SU-DHL-6 (cell line): Measurements from ENCODE around the gene PHACTR1.

Experiments used
- H2AFZ ChIP-seq: fragments of 200-600 bp; sonication (generic); 2 replicates; pipeline ENCODE4 v1.6.1; 2014; ENCODE audit warnings: low read depth, mild to moderate bottlenecking, moderate library complexity, mixed read lengths, antibody characterized with exemption, low read length; ENCODE audit not compliant: severe bottlenecking
- H3F3A ChIP-seq: fragments of 200-600 bp; shearing (Covaris generic); 2 replicates; pipeline ENCODE4 v1.6.0; 2016; ENCODE audit warnings: antibody characterized with exemption, mild to moderate bottlenecking; ENCODE audit not compliant: insufficient read depth
- H3K27ac ChIP-seq: fragments of 200-600 bp; sonication (generic); 2 replicates; pipeline ENCODE4 v1.5.1; 2016; ENCODE audit warnings: low read depth, mild to moderate bottlenecking, low read length, moderate library complexity, mixed read lengths
- H3K27me3 ChIP-seq: fragments of 200-600 bp; sonication (generic), shearing (Covaris generic); 2 replicates; pipeline ENCODE4 v1.6.0; 2014; ENCODE audit warnings: mild to moderate bottlenecking, low read length
- H3K36me3 ChIP-seq: fragments of 200-600 bp; sonication (generic); 2 replicates; pipeline ENCODE4 v1.6.1; 2014; ENCODE audit warnings: mild to moderate bottlenecking, low read length, mixed read lengths
- H3K4me2 ChIP-seq: fragments of 300-600, 200-600 bp; shearing (Covaris generic), sonication (generic); 2 replicates; pipeline ENCODE4 v1.6.0; 2014; ENCODE audit warnings: low read length, low read depth, mild to moderate bottlenecking; ENCODE audit not compliant: poor library complexity, severe bottlenecking
- H3K4me3 ChIP-seq: fragments of 200-600 bp; sonication (generic); 2 replicates; pipeline ENCODE4 v1.5.1; 2014; ENCODE audit warnings: antibody characterized with exemption, low read length, mild to moderate bottlenecking, mixed read lengths; ENCODE audit not compliant: insufficient read depth, poor library complexity, severe bottlenecking
- H3K79me2 ChIP-seq: fragments of 200-600 bp; sonication (generic); 2 replicates; pipeline ENCODE4 v1.6.1; 2014; ENCODE audit warnings: mild to moderate bottlenecking, low read length, moderate library complexity; ENCODE audit not compliant: insufficient read depth
- H3K9ac ChIP-seq: fragments of 200-600 bp; sonication (generic); 2 replicates; pipeline ENCODE4 v1.7.0; 2014; ENCODE audit warnings: mild to moderate bottlenecking, low read length
- H3K9me2 ChIP-seq: fragments of 200-600 bp; sonication (generic); replicated peaks from 2 replicates; pipeline ENCODE4 v1.6.1; 2014; ENCODE audit warnings: low read length; ENCODE audit not compliant: insufficient read depth
- H3K9me3 ChIP-seq: fragments of 200-600 bp; sonication (generic); 2 replicates; pipeline ENCODE4 v1.6.1; 2014; ENCODE audit warnings: low read length, mixed read lengths; ENCODE audit not compliant: insufficient read depth
- H4K20me1 ChIP-seq: fragments of 200-600 bp; sonication (generic); 2 replicates; pipeline ENCODE4 v1.6.1; 2014; ENCODE audit warnings: low read depth, mild to moderate bottlenecking, antibody characterized with exemption, low read length, moderate library complexity, mixed read lengths
- EZH2phosphoT487 ChIP-seq: fragments of 200-600 bp; sonication (generic), shearing (Covaris generic); conservative IDR thresholded peaks from 2 replicates; pipeline ENCODE4 v1.6.1; 2018; ENCODE audit warnings: mild to moderate bottlenecking, antibody characterized with exemption, low read length, moderate library complexity, mixed read lengths
- TF ChIP-seq, protein P1 (sequence below): fragments of 200-600 bp; sonication (generic); IDR thresholded peaks from one replicate; pipeline ENCODE4 v1.5.1; 2017; ENCODE audit warnings: antibody characterized with exemption, mild to moderate bottlenecking, low read length, moderate library complexity; ENCODE audit not compliant: insufficient read depth, poor library complexity, severe bottlenecking

PHACTR1 gene

GRCh38 chr6:13233106-13233505 lies 516.5 kb downstream of the PHACTR1 start:
- Histone ChIP-seq H3K9me3 (no peaks in the 10 kb centered on the region), H3K9me2 (no peaks in the 10 kb centered on the region), H3F3A (no peaks in the 10 kb centered on the region), H3K4me2 (no peak overlapping the region), H3K9ac (no peak overlapping the region), H3K4me3 (no peak overlapping the region), H2AFZ (no peak overlapping the region), H4K20me1 (no peaks in the 10 kb centered on the region), H3K27ac (no peak overlapping the region), H3K27me3 (no peaks in the 10 kb centered on the region), H3K79me2 (no peaks in the 10 kb centered on the region), H3K36me3 (no peaks in the 10 kb centered on the region)
- no peak for TF ChIP-seq EZH2phosphoT487
- TF ChIP-seq, protein P1, sequence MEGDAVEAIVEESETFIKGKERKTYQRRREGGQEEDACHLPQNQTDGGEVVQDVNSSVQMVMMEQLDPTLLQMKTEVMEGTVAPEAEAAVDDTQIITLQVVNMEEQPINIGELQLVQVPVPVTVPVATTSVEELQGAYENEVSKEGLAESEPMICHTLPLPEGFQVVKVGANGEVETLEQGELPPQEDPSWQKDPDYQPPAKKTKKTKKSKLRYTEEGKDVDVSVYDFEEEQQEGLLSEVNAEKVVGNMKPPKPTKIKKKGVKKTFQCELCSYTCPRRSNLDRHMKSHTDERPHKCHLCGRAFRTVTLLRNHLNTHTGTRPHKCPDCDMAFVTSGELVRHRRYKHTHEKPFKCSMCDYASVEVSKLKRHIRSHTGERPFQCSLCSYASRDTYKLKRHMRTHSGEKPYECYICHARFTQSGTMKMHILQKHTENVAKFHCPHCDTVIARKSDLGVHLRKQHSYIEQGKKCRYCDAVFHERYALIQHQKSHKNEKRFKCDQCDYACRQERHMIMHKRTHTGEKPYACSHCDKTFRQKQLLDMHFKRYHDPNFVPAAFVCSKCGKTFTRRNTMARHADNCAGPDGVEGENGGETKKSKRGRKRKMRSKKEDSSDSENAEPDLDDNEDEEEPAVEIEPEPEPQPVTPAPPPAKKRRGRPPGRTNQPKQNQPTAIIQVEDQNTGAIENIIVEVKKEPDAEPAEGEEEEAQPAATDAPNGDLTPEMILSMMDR = no peak

DNA sequence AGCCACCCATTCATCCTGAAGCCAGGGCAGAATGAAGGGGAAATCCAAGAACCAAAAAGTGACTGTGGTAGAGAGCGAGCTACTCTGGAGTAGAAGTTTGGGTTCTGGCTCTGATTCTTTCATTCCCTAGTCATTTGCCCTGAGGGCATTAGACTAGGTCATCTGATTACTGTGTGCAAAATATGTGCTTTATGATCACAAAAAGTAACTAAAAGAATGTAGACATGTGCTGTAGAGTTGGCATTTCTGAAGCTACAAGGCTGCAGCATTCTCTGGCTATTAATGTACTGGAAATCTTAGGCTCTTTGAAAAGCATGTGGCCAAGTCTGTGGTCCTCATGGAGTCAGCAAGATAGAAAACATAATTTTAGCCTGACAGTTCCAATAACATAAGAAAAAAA lies 517.6 kb downstream of the PHACTR1 start:
- Histone ChIP-seq H3K36me3 (no peaks in the 10 kb centered on the region), H3K27me3 (no peaks in the 10 kb centered on the region), H4K20me1 (no peaks in the 10 kb centered on the region), H3K27ac (no peak overlapping the region), H3K4me2 (no peak overlapping the region), H3F3A (no peaks in the 10 kb centered on the region), H3K9ac (no peak overlapping the region), H3K79me2 (no peaks in the 10 kb centered on the region), H3K4me3 (no peak overlapping the region), H2AFZ (no peak overlapping the region), H3K9me3 (no peaks in the 10 kb centered on the region), H3K9me2 (no peaks in the 10 kb centered on the region)
- TF ChIP-seq, protein P1 = no peak
- TF ChIP-seq EZH2phosphoT487 = no peak

DNA sequence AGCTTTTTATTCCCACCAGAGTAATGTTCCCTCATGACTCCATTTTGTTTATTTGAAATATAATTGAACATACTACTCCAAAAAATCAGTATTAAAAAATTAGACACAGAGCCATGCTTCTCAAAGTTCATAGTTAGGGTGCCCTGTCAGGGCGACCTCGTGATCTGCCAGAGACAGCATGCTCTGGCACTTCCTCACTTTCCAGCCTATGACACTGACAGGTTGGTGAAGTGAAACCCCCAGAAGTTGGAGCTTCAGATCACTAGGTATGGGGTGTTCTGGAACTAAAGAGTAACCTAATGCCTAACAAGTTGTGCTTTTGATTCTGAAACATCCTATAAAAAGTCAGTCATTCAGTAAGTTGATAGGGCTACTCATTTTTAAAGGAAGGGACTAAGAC lies 518.8 kb downstream of the PHACTR1 start:
- H3K27ac ChIP-seq = no peak overlapping the region
- H3K9ac ChIP-seq = no peak overlapping the region
- no peak overlapping the region for H3K4me2 ChIP-seq
- H3K36me3 ChIP-seq = no peaks in the 10 kb centered on the region
- no peaks in the 10 kb centered on the region for H3K79me2 ChIP-seq
- no peaks in the 10 kb centered on the region for H3K27me3 ChIP-seq
- H4K20me1 ChIP-seq = no peaks in the 10 kb centered on the region
- H3K9me2 ChIP-seq = no peaks in the 10 kb centered on the region
- TF ChIP-seq, protein P1 = no peak
- no peak for TF ChIP-seq EZH2phosphoT487
- no peak overlapping the region for H3K4me3 ChIP-seq
- H2AFZ ChIP-seq = no peak overlapping the region
- H3K9me3 ChIP-seq = no peaks in the 10 kb centered on the region
- no peaks in the 10 kb centered on the region for H3F3A ChIP-seq
